SK-N-MC (cell line): ENCODE data around the gene PROK1.
"Not testable (repeated sequence)": the region's sequence is repeated elsewhere in the genome, so short reads cannot be mapped to it uniquely, and the experiment has no call there.

ENCODE experiments used
- DNase-seq: peaks from one replicate; pipeline ENCODE4 v3.0.0-alpha.2; 2011; ENCODE audit warnings: low read depth, low spot score
- H3K27ac ChIP-seq: fragments of 200-600 bp; sonication (generic); 2 replicates; pipeline ENCODE4 v1.5.1; 2016; ENCODE audit warnings: mixed run types
- H3K36me3 ChIP-seq: fragments of 200-600 bp; sonication (generic); 2 replicates; pipeline ENCODE4 v1.6.1; 2017; ENCODE audit warnings: antibody characterized with exemption, low read length, mixed read lengths; ENCODE audit not compliant: insufficient read depth
- H3K4me3 ChIP-seq: fragments of 200-600 bp; sonication (generic); 2 replicates; pipeline ENCODE4 v1.5.1; 2016
- H3K9ac ChIP-seq: fragments of 200-600 bp; sonication (generic); 2 replicates; pipeline ENCODE4 v1.8.0; 2017; ENCODE audit warnings: mixed run types, mixed read lengths; ENCODE audit not compliant: insufficient read length
- H3K9me3 ChIP-seq: fragments of 200-600 bp; sonication (generic); 2 replicates; pipeline ENCODE4 v1.6.1; 2017; ENCODE audit warnings: low read depth, mild to moderate bottlenecking, antibody characterized with exemption, low read length, moderate library complexity, mixed read lengths
- EZH2 ChIP-seq: fragments of 200-600 bp; sonication (generic); IDR thresholded peaks from one replicate; pipeline ENCODE4 v1.6.1; 2017; ENCODE audit warnings: antibody characterized with exemption
- FOXP2 ChIP-seq: optimal IDR thresholded peaks from 2 replicates; pipeline ENCODE3; 2011; ENCODE audit warnings: mild to moderate bottlenecking, moderate library complexity; ENCODE audit not compliant: insufficient read depth; ENCODE audit errors: extremely low read length, control extremely low read depth
- POLR2AphosphoS5 ChIP-seq: IDR thresholded peaks from 2 replicates; pipeline ENCODE4 v1.6.1; 2012; ENCODE audit warnings: mild to moderate bottlenecking, low read depth, low read length, borderline replicate concordance

Gene PROK1

DNA sequence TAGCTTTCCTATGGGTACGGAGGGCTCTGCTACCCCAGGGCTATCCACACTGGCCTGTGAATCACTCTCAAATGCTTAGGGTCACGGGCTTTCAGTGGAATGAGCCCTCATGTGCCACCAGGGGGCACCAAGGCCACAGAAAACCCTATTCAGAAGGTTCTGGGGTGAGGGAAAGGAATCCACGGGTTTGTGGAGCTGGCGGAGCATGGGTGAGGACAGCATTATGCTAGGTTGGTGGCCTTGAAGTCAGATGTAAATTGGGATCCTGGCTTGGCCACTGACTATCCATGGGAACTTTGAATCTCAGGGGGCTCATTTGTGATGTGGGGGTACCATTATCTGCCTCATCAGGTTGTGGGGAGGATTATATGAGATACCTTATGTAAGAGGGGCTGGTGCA, 38.4 kb upstream of the PROK1 start:
- TF ChIP-seq POLR2AphosphoS5 (no peak), EZH2 (no peak), FOXP2 (no peak)
- no peak for DNase-seq
- no peaks in the 10 kb centered on the region for H3K9me3 ChIP-seq
- H3K9ac ChIP-seq = no peak overlapping the region
- H3K27ac ChIP-seq = no peak overlapping the region
- H3K36me3 ChIP-seq = no peaks in the 10 kb centered on the region
- H3K4me3 ChIP-seq = no peak overlapping the region

DNA sequence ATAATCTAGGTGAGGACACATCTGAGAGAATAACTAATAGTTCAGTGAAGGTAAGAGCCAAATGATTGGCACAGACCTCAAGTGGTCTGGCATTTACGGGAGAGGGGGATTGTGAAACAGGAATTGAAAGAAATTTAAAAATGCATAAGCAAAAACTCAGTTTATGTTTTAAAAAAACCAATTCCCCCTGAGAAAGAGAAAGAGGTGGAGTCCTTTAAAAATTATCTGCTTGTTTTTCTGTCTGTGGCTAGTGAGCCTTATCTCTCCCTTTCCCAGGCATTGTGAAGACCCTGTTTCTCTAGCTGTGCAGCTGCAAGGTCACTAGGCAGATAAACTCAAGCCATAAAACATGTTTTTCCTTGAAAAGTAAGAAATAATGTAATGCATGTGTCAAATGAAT, 37.9 kb upstream of the PROK1 start:
- not testable (repeated sequence) for H3K9me3 ChIP-seq, DNase-seq, H3K36me3 ChIP-seq, H3K27ac ChIP-seq, H3K4me3 ChIP-seq, H3K9ac ChIP-seq

DNA sequence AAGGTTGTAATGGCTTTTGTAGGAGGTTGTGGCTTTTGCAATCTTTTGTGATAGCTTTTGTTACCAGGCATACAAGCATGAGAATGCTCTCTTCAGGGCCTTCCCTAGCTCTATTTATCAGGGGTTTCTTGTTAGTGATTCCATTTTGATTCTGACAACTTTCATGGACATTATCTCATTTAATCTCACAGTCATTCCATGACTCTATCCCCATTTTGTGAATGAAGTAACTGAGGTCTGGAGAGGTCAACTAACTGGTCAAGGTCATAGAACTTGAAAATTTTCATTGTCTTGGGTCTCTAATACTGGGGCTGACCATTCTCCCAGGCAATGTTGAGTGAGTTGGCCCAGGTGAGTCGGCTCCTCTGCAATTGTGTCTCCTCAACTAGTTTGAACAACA, 32.2 kb upstream of the PROK1 start:
- no peaks in the 10 kb centered on the region for H3K36me3 ChIP-seq
- no peak for TF ChIP-seq EZH2
- TF ChIP-seq POLR2AphosphoS5 = no peak
- no peak for TF ChIP-seq FOXP2
- no peak overlapping the region for H3K4me3 ChIP-seq
- H3K27ac ChIP-seq = no peak overlapping the region
- H3K9me3 ChIP-seq = no peaks in the 10 kb centered on the region
- no peak overlapping the region for H3K9ac ChIP-seq
- no peak for DNase-seq

DNA sequence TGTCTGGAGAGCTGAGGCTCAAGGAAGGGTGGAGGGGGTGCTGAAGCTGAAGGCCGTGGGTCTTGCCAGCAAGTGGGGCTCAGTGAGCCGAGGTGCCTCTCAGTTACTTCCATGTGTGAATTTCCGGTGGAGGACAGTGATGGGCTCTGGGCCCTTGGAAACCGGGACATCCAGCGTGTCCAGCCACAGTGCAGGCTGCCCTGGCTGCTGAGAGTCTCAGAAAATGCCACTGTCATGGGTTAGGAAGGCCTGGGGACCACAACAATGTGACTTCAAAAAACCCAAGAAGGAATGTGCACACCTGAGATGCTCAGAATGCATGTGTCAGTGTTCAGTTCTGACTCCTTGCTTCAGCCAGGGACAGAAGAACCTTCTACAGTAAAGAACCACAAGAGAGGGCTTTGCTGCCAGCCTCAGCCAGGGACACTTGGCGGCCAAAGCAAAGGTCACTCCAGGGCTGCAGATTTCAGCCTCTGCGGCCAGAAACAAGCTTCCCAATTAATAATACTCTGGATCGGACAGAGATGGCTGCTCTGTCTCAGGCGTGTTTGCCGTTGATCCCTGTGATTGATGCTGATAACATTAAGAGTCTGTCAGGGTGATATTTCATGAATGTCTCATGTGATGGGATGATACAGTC, 30.8 kb upstream of the PROK1 start:
- Histone ChIP-seq H3K27ac (no peak overlapping the region), H3K4me3 (no peak overlapping the region)
- no peak for TF ChIP-seq POLR2AphosphoS5
- no peak for TF ChIP-seq EZH2
- no peak for TF ChIP-seq FOXP2

DNA sequence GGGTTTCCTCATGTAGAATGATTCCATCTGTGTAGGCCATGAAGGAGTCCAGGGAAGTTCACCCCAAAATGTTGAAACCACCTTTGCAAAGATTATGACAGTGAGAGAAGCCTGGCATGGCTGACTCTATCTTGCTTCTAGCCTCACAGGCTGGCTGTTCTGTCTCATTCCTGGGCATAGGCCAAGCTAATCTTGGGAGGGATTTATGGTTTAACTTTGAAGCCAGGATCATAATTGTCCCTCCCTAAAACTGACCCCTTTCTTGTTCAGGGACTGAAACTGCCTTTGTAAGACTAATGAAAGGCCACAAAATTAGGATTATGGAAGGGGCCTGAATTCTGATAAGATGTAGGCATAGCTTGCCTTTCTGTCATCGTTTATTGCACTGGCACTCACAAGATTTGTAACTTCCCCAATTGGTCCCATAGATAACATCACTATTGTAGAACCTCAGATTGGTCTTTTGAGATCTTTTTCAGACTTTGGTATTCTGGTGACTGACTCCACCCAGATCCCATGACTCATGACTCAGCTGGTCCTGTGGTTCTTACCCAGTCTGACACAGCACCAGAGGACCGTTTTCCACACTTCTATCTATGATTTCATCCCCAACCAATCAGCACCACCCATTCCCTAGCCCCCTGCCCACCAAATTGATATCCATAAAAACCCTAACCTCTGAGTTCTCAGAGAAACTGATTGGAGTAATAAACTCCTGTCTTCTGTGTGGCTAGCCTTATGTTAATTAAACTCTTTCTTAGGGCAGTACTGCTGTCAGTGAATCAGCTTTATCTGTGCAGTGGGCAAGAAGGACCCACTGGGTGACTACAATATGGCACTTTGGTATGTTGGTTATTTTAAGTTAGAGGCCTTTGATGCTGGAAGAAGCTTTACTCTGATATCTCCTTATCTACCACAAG, 29.8 kb upstream of the PROK1 start:
- Histone ChIP-seq H3K27ac (no peak overlapping the region), H3K36me3 (no peaks in the 10 kb centered on the region), H3K4me3 (no peak overlapping the region), H3K9ac (no peak overlapping the region), H3K9me3 (no peaks in the 10 kb centered on the region)
- no peak for DNase-seq
- TF ChIP-seq POLR2AphosphoS5 (no peak), EZH2 (no peak), FOXP2 (no peak)

More for the DNA sequence above, 30.8 kb upstream of the PROK1 start:
- no peak overlapping the region for H3K9ac ChIP-seq
- H3K36me3 ChIP-seq = no peaks in the 10 kb centered on the region
- DNase-seq = no peak
- H3K9me3 ChIP-seq = no peaks in the 10 kb centered on the region

DNA sequence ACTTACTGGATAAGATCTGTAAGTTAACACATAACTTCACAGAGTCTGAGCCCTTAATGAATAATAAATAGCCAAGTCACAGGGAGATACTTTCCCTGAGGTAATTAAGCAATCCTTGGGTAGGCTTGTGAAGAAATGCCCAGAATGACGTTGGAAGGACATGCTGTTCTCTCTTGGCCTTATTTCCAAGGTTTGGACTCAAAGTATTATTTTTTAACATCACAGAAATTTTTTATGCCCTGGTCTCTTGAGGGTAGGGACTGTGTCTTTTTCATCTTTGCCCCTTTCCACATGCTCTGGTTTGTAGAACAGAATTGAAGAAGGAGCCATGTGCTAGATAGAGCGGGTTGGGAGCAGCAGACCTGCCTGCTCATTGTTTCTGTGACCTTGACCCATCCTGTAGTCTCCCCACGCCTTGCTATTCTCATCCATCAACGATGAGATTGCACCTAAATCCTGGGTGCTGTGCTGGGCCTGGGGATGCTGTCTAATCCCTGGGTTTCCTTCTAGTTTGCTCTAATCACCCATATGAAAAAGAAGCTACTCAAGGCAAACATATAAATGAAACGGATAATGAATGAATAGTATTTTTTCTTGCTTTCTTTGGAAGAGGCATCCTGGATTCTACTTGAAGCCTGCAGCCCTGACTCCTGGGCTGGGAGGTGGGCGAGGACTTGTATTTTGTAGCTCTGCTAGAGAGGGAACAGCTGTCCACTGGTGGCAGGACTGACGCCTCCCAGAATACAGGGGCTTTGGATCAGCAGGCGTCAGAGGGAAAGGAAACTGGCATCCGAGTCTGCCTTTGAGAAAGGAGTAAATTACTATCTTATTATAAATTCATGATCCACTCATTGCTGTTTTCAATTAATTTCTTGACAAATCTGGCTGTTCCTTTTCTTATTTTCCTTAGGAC, 26.0 kb upstream of the PROK1 start:
- DNase-seq = no peak
- TF ChIP-seq FOXP2 (no peak), POLR2AphosphoS5 (no peak), EZH2 (no peak)
- Histone ChIP-seq H3K4me3 (no peak overlapping the region), H3K9ac (no peak overlapping the region), H3K36me3 (no peaks in the 10 kb centered on the region), H3K27ac (no peak overlapping the region), H3K9me3 (no peaks in the 10 kb centered on the region)

DNA sequence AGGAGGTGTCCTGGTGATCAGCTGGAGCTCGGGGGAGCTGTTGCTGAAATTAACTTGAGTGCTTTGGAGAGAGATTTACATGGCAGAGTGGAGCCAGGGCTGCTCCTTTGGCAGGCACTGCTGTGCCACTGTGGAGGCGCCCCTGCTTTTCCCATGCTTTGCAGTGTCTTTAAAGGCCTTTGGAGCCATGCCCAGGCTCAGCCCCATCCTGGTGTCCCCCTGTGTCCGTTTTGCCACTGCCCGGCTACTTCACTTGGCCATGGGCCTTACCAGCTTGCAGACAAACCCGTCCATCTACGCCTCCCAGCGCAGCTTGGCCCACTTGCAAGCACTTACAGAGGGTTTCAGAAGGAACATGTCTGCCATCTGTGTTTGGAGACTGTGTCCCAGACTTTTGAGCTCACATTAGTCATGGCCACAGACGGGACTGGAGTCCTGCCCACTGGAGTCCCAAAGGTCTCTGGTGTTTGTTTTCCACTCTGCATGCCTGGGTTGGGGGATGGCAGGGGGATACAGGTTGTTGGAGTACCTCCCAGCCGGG, 25.3 kb upstream of the PROK1 start:
- H3K36me3 ChIP-seq = no peaks in the 10 kb centered on the region
- H3K4me3 ChIP-seq = no peak overlapping the region
- no peak for DNase-seq
- H3K9ac ChIP-seq = no peak overlapping the region
- no peak overlapping the region for H3K27ac ChIP-seq
- no peaks in the 10 kb centered on the region for H3K9me3 ChIP-seq
- TF ChIP-seq FOXP2 = no peak
- TF ChIP-seq EZH2 = no peak
- no peak for TF ChIP-seq POLR2AphosphoS5

DNA sequence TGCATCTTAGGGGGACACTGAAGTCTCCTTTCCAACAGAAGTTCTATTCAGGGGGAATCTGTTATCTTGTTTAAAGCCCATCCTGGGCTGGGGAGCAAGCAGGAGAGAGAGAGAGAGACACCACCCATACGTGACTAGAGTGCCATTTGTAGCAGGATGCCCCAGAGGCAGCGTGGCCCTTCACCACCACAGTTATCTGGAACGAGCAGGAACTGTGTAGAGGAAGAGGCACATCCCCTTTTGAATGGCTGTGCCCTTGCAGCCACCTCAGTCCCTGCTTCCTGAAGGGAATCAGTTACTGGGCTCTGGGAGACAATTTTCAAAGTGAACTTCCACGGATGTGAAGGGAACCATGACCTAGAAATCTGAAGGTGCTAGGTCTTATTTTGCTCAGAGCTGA, 24.1 kb upstream of the PROK1 start:
- no peaks in the 10 kb centered on the region for H3K9me3 ChIP-seq
- H3K36me3 ChIP-seq = no peaks in the 10 kb centered on the region
- no peak overlapping the region for H3K9ac ChIP-seq
- H3K4me3 ChIP-seq = no peak overlapping the region
- DNase-seq = no peak
- no peak overlapping the region for H3K27ac ChIP-seq
- TF ChIP-seq FOXP2 = no peak
- TF ChIP-seq EZH2 = no peak
- no peak for TF ChIP-seq POLR2AphosphoS5
